Stomach (tissue), 4 donors: ENCODE data around the gene DYRK1A.

Experiments
- CTCF ChIP-seq, 7 experiments: fragments of 450-650 bp in 4 of 7; fragments of 200-600 bp in 3 of 7; sonication (generic) in 3 of 7; IDR thresholded peaks; one replicate each; pipeline ENCODE4 v1.5.1; 2016 to 2019; ENCODE audit warnings: antibody characterized with exemption in 7 of 7, control low read depth in 2 of 7, mild to moderate bottlenecking in 1 of 7
- EP300 ChIP-seq: sonication (generic); formaldehyde crosslinking; IDR thresholded peaks from one replicate; pipeline ENCODE4 v1.6.1; 2017; ENCODE audit warnings: antibody characterized with exemption
- POLR2A ChIP-seq, 4 donors: fragments of 450-650 bp; IDR thresholded peaks; one replicate each; pipeline ENCODE4 v1.6.1; 2016; ENCODE audit warnings: antibody characterized with exemption in 4 of 4, control low read depth in 2 of 4, mild to moderate bottlenecking in 1 of 4, moderate library complexity in 1 of 4
- POLR2AphosphoS5 ChIP-seq, 3 donors: sonication (generic); formaldehyde crosslinking; IDR thresholded peaks; one replicate each; pipeline ENCODE4 v1.6.1; 2016; ENCODE audit warnings: antibody characterized with exemption in 3 of 3

- no peak for TF ChIP-seq CTCF (IDR thresholded peaks at IDR 0.05)
- TF ChIP-seq EP300 = no peak
- no peak for TF ChIP-seq POLR2A (IDR thresholded peaks at IDR 0.05)
- TF ChIP-seq POLR2AphosphoS5 (IDR thresholded peaks at IDR 0.05) = no peak
Observed at GRCh38 chr21:37331411-37331810, 35.2 kb upstream of the DYRK1A start.
